IPS-20b (cell line): ENCODE data around the gene ERV3-1.
"Not testable (repeated sequence)": the region's sequence is repeated elsewhere in the genome, so short reads cannot be mapped to it uniquely, and the experiment has no call there.

Experiments used
- H3K27ac ChIP-seq: one replicate; pipeline ENCODE4 v1.5.1; 2013; ENCODE audit warnings: low read length
- H3K27me3 ChIP-seq: 2 replicates; pipeline ENCODE4 v1.6.1; 2013; ENCODE audit warnings: mild to moderate bottlenecking, low read length, inconsistent platforms; ENCODE audit not compliant: insufficient read depth
- H3K36me3 ChIP-seq: 2 replicates; pipeline ENCODE4 v1.6.1; 2013; ENCODE audit warnings: low read depth, mild to moderate bottlenecking, inconsistent platforms, low read length, moderate library complexity; ENCODE audit not compliant: insufficient read depth
- H3K4me1 ChIP-seq: 2 replicates; pipeline ENCODE4 v1.6.1; 2013; ENCODE audit warnings: mild to moderate bottlenecking, control low read depth, inconsistent platforms, low read length, moderate library complexity; ENCODE audit not compliant: insufficient read depth
- H3K4me3 ChIP-seq: 2 replicates; pipeline ENCODE4 v1.5.1; 2013; ENCODE audit warnings: mild to moderate bottlenecking, low read length, inconsistent platforms
- H3K9ac ChIP-seq: 2 replicates; pipeline ENCODE4 v1.6.1; 2013; ENCODE audit warnings: low read depth, mild to moderate bottlenecking, inconsistent platforms, low read length, moderate library complexity
- H3K9me3 ChIP-seq: 2 replicates; pipeline ENCODE4 v1.6.1; 2013; ENCODE audit warnings: mild to moderate bottlenecking, low read depth, low read length, inconsistent platforms; ENCODE audit not compliant: insufficient read depth

Gene ERV3-1

GRCh38 chr7:65034120-65034782 lies 27.8 kb upstream of the ERV3-1 start:
- H3K9ac ChIP-seq, H3K9me3 ChIP-seq, H3K27ac ChIP-seq, H3K4me1 ChIP-seq, H3K36me3 ChIP-seq, H3K27me3 ChIP-seq, H3K4me3 ChIP-seq: not testable (repeated sequence)

GRCh38 chr7:65033391-65033790 lies 26.9 kb upstream of the ERV3-1 start:
- H3K9me3 ChIP-seq, H3K27me3 ChIP-seq, H3K4me1 ChIP-seq, H3K27ac ChIP-seq, H3K9ac ChIP-seq, H3K4me3 ChIP-seq, H3K36me3 ChIP-seq: not testable (repeated sequence)

- not testable (repeated sequence) for H3K4me3 ChIP-seq, H3K36me3 ChIP-seq, H3K9me3 ChIP-seq, H3K27me3 ChIP-seq, H3K27ac ChIP-seq, H3K4me1 ChIP-seq, H3K9ac ChIP-seq
Measured at GRCh38 chr7:65025023-65025422, 18.5 kb upstream of the ERV3-1 start.

- H3K4me3 ChIP-seq, H3K27ac ChIP-seq, H3K9me3 ChIP-seq, H3K9ac ChIP-seq, H3K36me3 ChIP-seq, H3K4me1 ChIP-seq, H3K27me3 ChIP-seq: not testable (repeated sequence)
Measured at GRCh38 chr7:65020978-65021377, 14.5 kb upstream of the ERV3-1 start.

GRCh38 chr7:65009881-65010280 lies 3.4 kb upstream of the ERV3-1 start:
- H3K4me3 ChIP-seq, H3K9ac ChIP-seq, H3K27ac ChIP-seq, H3K4me1 ChIP-seq, H3K27me3 ChIP-seq, H3K9me3 ChIP-seq, H3K36me3 ChIP-seq: not testable (repeated sequence)

- H3K36me3 ChIP-seq, H3K27me3 ChIP-seq, H3K9ac ChIP-seq, H3K4me1 ChIP-seq, H3K4me3 ChIP-seq, H3K9me3 ChIP-seq, H3K27ac ChIP-seq: not testable (repeated sequence)
Measured at GRCh38 chr7:65009394-65009793, 2.9 kb upstream of the ERV3-1 start.

GRCh38 chr7:65007036-65007435 lies 549 bp upstream of the ERV3-1 start:
- not testable (repeated sequence) for H3K27ac ChIP-seq, H3K27me3 ChIP-seq, H3K4me1 ChIP-seq, H3K9me3 ChIP-seq
- H3K9ac ChIP-seq = peak overlapping the region; percentile 94; the same call in 1 of the 2 replicates
- peak overlapping the region; percentile 95; the same call in 1 of the 2 replicates for H3K4me3 ChIP-seq
- 0 out of 2 replicates have a peak, but pooled peaks cover 10% of the 10 kb centered on the region for H3K36me3 ChIP-seq

GRCh38 chr7:65004575-65004974 lies 1.9 kb downstream of the ERV3-1 start:
- Histone ChIP-seq H3K27ac (no peak overlapping the region), H3K36me3 (peaks cover 24% of the 10 kb centered on the region; the same call in 1 of the 2 replicates), H3K4me3 (peak overlapping the region; percentile 20; the same call in 1 of the 2 replicates), H3K9me3 (peaks cover 6% of the 10 kb centered on the region), H3K9ac (no peak overlapping the region), H3K27me3 (no peaks in the 10 kb centered on the region), H3K4me1 (no peaks in the 10 kb centered on the region)

- H3K9me3 ChIP-seq = peaks cover 18% of the 10 kb centered on the region
- no peak overlapping the region for H3K4me3 ChIP-seq
- H3K4me1 ChIP-seq = no peaks in the 10 kb centered on the region
- no peak overlapping the region for H3K27ac ChIP-seq
- no peak overlapping the region for H3K9ac ChIP-seq
- H3K27me3 ChIP-seq = no peaks in the 10 kb centered on the region
- H3K36me3 ChIP-seq = peaks cover 35% of the 10 kb centered on the region
Measured at GRCh38 chr7:65002972-65003585, 3.4 kb downstream of the ERV3-1 start.

- Histone ChIP-seq H3K4me1 (no peaks in the 10 kb centered on the region), H3K4me3 (no peak overlapping the region), H3K27me3 (no peaks in the 10 kb centered on the region), H3K9me3 (peaks cover 30% of the 10 kb centered on the region), H3K36me3 (peaks cover 35% of the 10 kb centered on the region), H3K27ac (no peak overlapping the region), H3K9ac (no peak overlapping the region)
Measured at GRCh38 chr7:65001291-65001814, 5.1 kb downstream of the ERV3-1 start.

- Histone ChIP-seq H3K4me3 (no peak overlapping the region), H3K9me3 (peaks cover 47% of the 10 kb centered on the region), H3K27me3 (no peaks in the 10 kb centered on the region), H3K36me3 (peaks cover 35% of the 10 kb centered on the region), H3K27ac (no peak overlapping the region), H3K9ac (no peak overlapping the region), H3K4me1 (no peaks in the 10 kb centered on the region)
Measured at GRCh38 chr7:64999165-65000004, 7.1 kb downstream of the ERV3-1 start.

- H3K9me3 ChIP-seq = peaks cover 52% of the 10 kb centered on the region
- no peak overlapping the region; the same call in 1 of the 2 replicates for H3K4me3 ChIP-seq
- no peak overlapping the region for H3K9ac ChIP-seq
- peaks cover 35% of the 10 kb centered on the region for H3K36me3 ChIP-seq
- H3K4me1 ChIP-seq = no peaks in the 10 kb centered on the region
- H3K27ac ChIP-seq = no peak overlapping the region
- H3K27me3 ChIP-seq = no peaks in the 10 kb centered on the region
Measured at GRCh38 chr7:64998865-64999164, 7.7 kb downstream of the ERV3-1 start.
